H9 (cell line): ENCODE results near the gene LRMDA. TPM values are rescaled to one million over a fixed set of nuclear protein-coding genes. Genes with fewer than 3 reads are reported as not detected.

ENCODE experiments used
- DNase-seq: peaks from one replicate; pipeline ENCODE4 v3.0.0-alpha.2; 2017
- H2AFZ ChIP-seq: one replicate; pipeline ENCODE4 v1.6.1; 2013; ENCODE audit warnings: mild to moderate bottlenecking, low read length, control low read depth, moderate library complexity
- H2AK5ac ChIP-seq: 2 replicates; pipeline ENCODE4 v1.6.1; 2013; ENCODE audit warnings: low read length, control low read depth, mixed read lengths; ENCODE audit not compliant: insufficient read length
- H2BK120ac ChIP-seq: one replicate; pipeline ENCODE4 v1.6.1; 2013; ENCODE audit warnings: low read depth, mild to moderate bottlenecking, low read length, control low read depth, inconsistent platforms; ENCODE audit not compliant: poor library complexity, severe bottlenecking
- H2BK12ac ChIP-seq: 2 replicates; pipeline ENCODE4 v1.6.1; 2013; ENCODE audit warnings: low read length, control low read depth, mixed read lengths, low read depth; ENCODE audit not compliant: insufficient read length
- H2BK15ac ChIP-seq: 2 replicates; pipeline ENCODE4 v1.6.1; 2013; ENCODE audit warnings: low read depth, low read length, control low read depth
- H2BK20ac ChIP-seq: one replicate; pipeline ENCODE4 v1.6.1; 2013; ENCODE audit warnings: low read depth, mild to moderate bottlenecking, low read length, control low read depth, inconsistent platforms; ENCODE audit not compliant: poor library complexity, severe bottlenecking
- H2BK5ac ChIP-seq: 2 replicates; pipeline ENCODE4 v1.6.1; 2013; ENCODE audit warnings: low read length, control low read depth, mixed read lengths; ENCODE audit not compliant: insufficient read length
- H3K14ac ChIP-seq: 2 replicates; pipeline ENCODE4 v1.6.1; 2013; ENCODE audit warnings: low read length, control low read depth; ENCODE audit not compliant: insufficient read depth
- H3K18ac ChIP-seq: 2 replicates; pipeline ENCODE4 v1.6.1; 2013; ENCODE audit warnings: low read depth, mild to moderate bottlenecking, mixed read lengths, low read length, control low read depth; ENCODE audit not compliant: insufficient read length
- H3K23ac ChIP-seq: 2 replicates; pipeline ENCODE4 v1.6.1; 2013; ENCODE audit warnings: low read length, control low read depth, mixed read lengths, low read depth; ENCODE audit not compliant: insufficient read length
- H3K23me2 ChIP-seq: 2 replicates; pipeline ENCODE4 v1.6.1; 2013; ENCODE audit warnings: low read depth, mild to moderate bottlenecking, mixed read lengths, low read length, control low read depth; ENCODE audit not compliant: insufficient read length, poor library complexity, severe bottlenecking
- H3K27ac ChIP-seq: 2 replicates; pipeline ENCODE4 v1.5.1; 2013; ENCODE audit warnings: low read length, control low read depth, mixed read lengths, low read depth; ENCODE audit not compliant: insufficient read length
- H3K27me3 ChIP-seq: 2 replicates; pipeline ENCODE4 v1.6.1; 2013; ENCODE audit warnings: low read length, control low read depth, inconsistent platforms; ENCODE audit not compliant: insufficient read depth
- H3K4ac ChIP-seq: 2 replicates; pipeline ENCODE4 v1.6.1; 2013; ENCODE audit warnings: low read depth, mild to moderate bottlenecking, control low read depth, inconsistent platforms, low read length, moderate library complexity
- H3K4me1 ChIP-seq: 2 replicates; pipeline ENCODE4 v1.6.1; 2013; ENCODE audit warnings: low read length, control low read depth, inconsistent platforms; ENCODE audit not compliant: insufficient read depth
- H3K4me2 ChIP-seq: 2 replicates; pipeline ENCODE4 v1.6.1; 2013; ENCODE audit warnings: low read length, control low read depth, mixed read lengths; ENCODE audit not compliant: insufficient read length, insufficient read depth
- H3K56ac ChIP-seq: 2 replicates; pipeline ENCODE4 v1.6.1; 2013; ENCODE audit warnings: low read depth, mild to moderate bottlenecking, mixed read lengths, low read length, control low read depth; ENCODE audit not compliant: insufficient read length
- H3K79me1 ChIP-seq: 2 replicates; pipeline ENCODE4 v1.6.1; 2013; ENCODE audit warnings: low read depth, mild to moderate bottlenecking, moderate library complexity, low read length, control low read depth, inconsistent platforms; ENCODE audit not compliant: insufficient read depth, poor library complexity, severe bottlenecking
- H3K79me2 ChIP-seq: 2 replicates; pipeline ENCODE4 v1.6.1; 2013; ENCODE audit warnings: low read length, control low read depth, inconsistent platforms; ENCODE audit not compliant: insufficient read depth
- H3K9ac ChIP-seq: 2 replicates; pipeline ENCODE4 v1.6.1; 2013; ENCODE audit warnings: low read length, control low read depth, mixed read lengths; ENCODE audit not compliant: insufficient read length; ENCODE audit errors: extremely low read depth
- H3K9me3 ChIP-seq: one replicate; pipeline ENCODE4 v1.6.1; 2013; ENCODE audit warnings: low read depth, low read length, inconsistent platforms; ENCODE audit not compliant: control insufficient read depth
- H3T11ph ChIP-seq: one replicate; pipeline ENCODE4 v1.6.1; 2013; ENCODE audit warnings: mild to moderate bottlenecking, low read length, control low read depth, inconsistent platforms
- H4K20me1 ChIP-seq: one replicate; pipeline ENCODE4 v1.6.1; 2013; ENCODE audit not compliant: control insufficient read depth, insufficient read length, insufficient read depth
- H4K5ac ChIP-seq: 2 replicates; pipeline ENCODE4 v1.6.1; 2013; ENCODE audit warnings: low read depth, mild to moderate bottlenecking, mixed read lengths, low read length, control low read depth; ENCODE audit not compliant: insufficient read length
- H4K8ac ChIP-seq: replicated peaks from 2 replicates; pipeline ENCODE4 v1.6.1; 2013; ENCODE audit warnings: low read length, control low read depth, mixed read lengths, low read depth; ENCODE audit not compliant: insufficient read length
- H4K91ac ChIP-seq: 2 replicates; pipeline ENCODE4 v1.6.1; 2013; ENCODE audit warnings: low read depth, mild to moderate bottlenecking, moderate library complexity, mixed read lengths, low read length, control low read depth; ENCODE audit not compliant: insufficient read length
- H3K27ac Mint-ChIP-seq, 3 experiments: 2 replicates in 2 of 3; 3 replicates in 1 of 3; pipeline ENCODE4 v1.8.0; 2020 to 2021; ENCODE audit warnings: mixed read lengths in 3 of 3, mild to moderate bottlenecking in 1 of 3, moderate library complexity in 1 of 3
- H3K27me3 Mint-ChIP-seq: 2 replicates; pipeline ENCODE4 v1.8.0; 2021; ENCODE audit warnings: low read depth, mild to moderate bottlenecking, moderate library complexity, mixed read lengths
- H3K36me3 Mint-ChIP-seq, 3 experiments: 2 replicates in 2 of 3; 3 replicates in 1 of 3; pipeline ENCODE4 v1.8.0; 2020 to 2021; ENCODE audit warnings: low read depth in 3 of 3, mixed read lengths in 3 of 3; ENCODE audit not compliant: insufficient read depth in 1 of 3
- H3K4me1 Mint-ChIP-seq, 2 experiments: 2 replicates each; pipeline ENCODE4 v1.8.0; 2020; ENCODE audit warnings: mixed read lengths in 2 of 2
- H3K4me3 Mint-ChIP-seq, 2 experiments: 2 replicates in 1 of 2; 3 replicates in 1 of 2; pipeline ENCODE4 v1.8.0; 2020 to 2021; ENCODE audit warnings: mild to moderate bottlenecking in 2 of 2, mixed read lengths in 2 of 2, moderate library complexity in 1 of 2
- H3K9me3 Mint-ChIP-seq, 2 experiments: 2 replicates in 1 of 2; 3 replicates in 1 of 2; pipeline ENCODE4 v1.8.0; 2020; ENCODE audit warnings: mild to moderate bottlenecking in 2 of 2, mixed read lengths in 2 of 2, moderate library complexity in 1 of 2
- WGBS: extraction: QIAGEN DNeasy Blood & Tissue Kit; methylation state at CpG from one replicate; pipeline ENCODE4 v1.1.7; 2013; ENCODE audit warnings: missing lambda C conversion rate, low lambda C conversion rate, mixed read lengths; ENCODE audit not compliant: insufficient read length; ENCODE audit errors: extremely low coverage; 5-methylcytosine and 5-hydroxymethylcytosine counted together
- total RNA-seq: library from RNA; stranded (reverse); gene quantifications from 2 replicates; pipeline ENCODE4 v1.2.1, GENCODE V29; 2021
- TF ChIP-seq, protein P1 (sequence below): fragments of 200-600 bp; sonication (generic); conservative IDR thresholded peaks from 3 replicates; pipeline ENCODE4 v1.8.0; 2021; ENCODE audit warnings: antibody characterized with exemption, mild to moderate bottlenecking

Gene LRMDA
- total RNA-seq, 1 experiment from 2014 or later = 1.8 TPM

DNA sequence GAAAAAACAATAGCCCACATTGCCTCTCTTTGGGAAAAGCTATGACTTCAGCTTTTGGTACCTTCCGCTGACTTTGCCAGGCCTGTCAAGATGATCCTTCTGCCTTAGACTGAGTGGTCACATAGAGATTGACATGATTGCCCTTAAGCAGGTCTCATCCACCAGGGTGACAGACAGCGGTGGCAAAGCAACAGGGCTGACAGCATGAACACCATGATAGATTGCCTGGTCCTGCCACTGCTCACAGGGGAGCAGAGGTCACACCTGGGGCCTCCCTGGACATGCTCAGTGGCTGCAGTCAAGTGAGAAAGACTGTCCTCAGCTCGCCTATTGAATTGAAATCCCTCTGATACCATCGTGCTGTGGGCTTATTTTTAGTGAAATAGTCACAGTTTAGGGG is 1125.9 kb downstream of the LRMDA start:
- Histone ChIP-seq H3K79me1 (no peaks in the 10 kb centered on the region), H2BK12ac (no peak overlapping the region), H2AFZ (no peak overlapping the region), H3K18ac (no peak overlapping the region), H4K8ac (no peak overlapping the region), H4K20me1 (no peaks in the 10 kb centered on the region), H3K23ac (no peak overlapping the region), H3K9me3 (no peaks in the 10 kb centered on the region), H3K79me2 (no peaks in the 10 kb centered on the region), H4K5ac (no peak overlapping the region), H3K4ac (no peak overlapping the region), H2AK5ac (no peak overlapping the region), H3K27ac (no peak overlapping the region), H3K4me1 (no peaks in the 10 kb centered on the region), H3K9ac (no peak overlapping the region), H3K27me3 (no peaks in the 10 kb centered on the region), H3T11ph (no peak overlapping the region), H3K23me2 (no peaks in the 10 kb centered on the region), H2BK120ac (no peak overlapping the region), H2BK20ac (no peak overlapping the region), H3K56ac (no peak overlapping the region), H3K14ac (no peak overlapping the region; the same call in 1 of the 2 replicates), H4K91ac (no peak overlapping the region), H2BK15ac (no peak overlapping the region), H3K4me2 (no peak overlapping the region), H2BK5ac (no peak overlapping the region)
- DNase-seq = no peak
- no peaks in the 10 kb centered on the region for H3K27me3 Mint-ChIP-seq
- no CpG with 5 or more reads among the region's 4 CpGs for WGBS
- TF ChIP-seq, protein P1, sequence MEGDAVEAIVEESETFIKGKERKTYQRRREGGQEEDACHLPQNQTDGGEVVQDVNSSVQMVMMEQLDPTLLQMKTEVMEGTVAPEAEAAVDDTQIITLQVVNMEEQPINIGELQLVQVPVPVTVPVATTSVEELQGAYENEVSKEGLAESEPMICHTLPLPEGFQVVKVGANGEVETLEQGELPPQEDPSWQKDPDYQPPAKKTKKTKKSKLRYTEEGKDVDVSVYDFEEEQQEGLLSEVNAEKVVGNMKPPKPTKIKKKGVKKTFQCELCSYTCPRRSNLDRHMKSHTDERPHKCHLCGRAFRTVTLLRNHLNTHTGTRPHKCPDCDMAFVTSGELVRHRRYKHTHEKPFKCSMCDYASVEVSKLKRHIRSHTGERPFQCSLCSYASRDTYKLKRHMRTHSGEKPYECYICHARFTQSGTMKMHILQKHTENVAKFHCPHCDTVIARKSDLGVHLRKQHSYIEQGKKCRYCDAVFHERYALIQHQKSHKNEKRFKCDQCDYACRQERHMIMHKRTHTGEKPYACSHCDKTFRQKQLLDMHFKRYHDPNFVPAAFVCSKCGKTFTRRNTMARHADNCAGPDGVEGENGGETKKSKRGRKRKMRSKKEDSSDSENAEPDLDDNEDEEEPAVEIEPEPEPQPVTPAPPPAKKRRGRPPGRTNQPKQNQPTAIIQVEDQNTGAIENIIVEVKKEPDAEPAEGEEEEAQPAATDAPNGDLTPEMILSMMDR = no peak
- H3K4me3 Mint-ChIP-seq = no peak overlapping the region
- H3K9me3 Mint-ChIP-seq = no peaks in the 10 kb centered on the region
- H3K27ac Mint-ChIP-seq = no peak overlapping the region
- no peaks in the 10 kb centered on the region for H3K36me3 Mint-ChIP-seq
- H3K4me1 Mint-ChIP-seq = no peaks in the 10 kb centered on the region
